ENCODE measurements around the gene DCST1.

DNA sequence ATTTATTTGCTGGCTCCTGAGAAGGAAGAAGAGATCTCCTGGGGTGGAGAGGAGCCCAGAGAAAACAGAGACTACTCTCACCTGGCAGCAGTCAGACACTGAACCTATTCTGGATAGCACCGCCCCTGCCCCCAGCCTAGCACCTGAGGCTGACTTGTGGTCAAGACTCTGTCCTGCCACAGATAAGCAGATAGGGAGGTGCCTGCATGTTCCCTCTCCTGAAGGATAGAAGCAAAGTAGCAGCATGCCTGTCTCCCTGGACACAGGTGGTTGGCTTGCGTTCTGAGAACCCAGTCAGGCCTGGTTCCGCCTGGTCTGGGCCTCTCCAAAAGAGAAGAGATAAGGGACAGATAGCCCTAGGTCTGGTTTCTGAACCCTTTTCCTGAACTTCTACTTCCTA is 43.7 kb downstream of the DCST1 start:
- TF ChIP-seq ZNF274 (IDR thresholded peaks at IDR 0.05; ENCODE audit: low read depth, low read length) = no peak
- no peak for TF ChIP-seq YY1 (IDR thresholded peaks at IDR 0.05; ENCODE audit: insufficient read depth, insufficient read length)
